Smooth muscle cell (in vitro differentiated cells): ENCODE data around the gene DNAH14. TPM values are rescaled to one million over a fixed set of nuclear protein-coding genes. Genes with fewer than 3 reads are reported as not detected.
"Not testable (repeated sequence)": the region's sequence is repeated elsewhere in the genome, so short reads cannot be mapped to it uniquely, and the experiment has no call there.

Experiments used
- DNase-seq: peaks from one replicate; lab custom pipeline; 2025; ENCODE audit not compliant: unreplicated experiment; lab: John Stamatoyannopoulos, UW
- H2AFZ ChIP-seq: fragments of 200-600 bp; sonication (generic); 2 replicates; pipeline ENCODE4 v1.6.0; 2016; ENCODE audit warnings: antibody characterized with exemption, low read depth, mild to moderate bottlenecking
- H3F3A ChIP-seq: fragments of 200-600 bp; sonication (generic); 2 replicates; pipeline ENCODE4 v1.6.0; 2017; ENCODE audit warnings: antibody characterized with exemption, low read depth
- H3K27ac ChIP-seq: fragments of 200-600 bp; sonication (generic); 2 replicates; pipeline ENCODE4 v1.5.1; 2016; ENCODE audit warnings: low read depth, mild to moderate bottlenecking
- H3K27me3 ChIP-seq: fragments of 200-600 bp; sonication (generic); 2 replicates; pipeline ENCODE4 v1.6.1; 2016; ENCODE audit warnings: low read depth, mild to moderate bottlenecking
- H3K36me3 ChIP-seq: fragments of 200-600 bp; sonication (generic); 2 replicates; pipeline ENCODE4 v1.5.1; 2016; ENCODE audit warnings: low read depth
- H3K4me1 ChIP-seq: fragments of 200-600 bp; sonication (generic); 2 replicates; pipeline ENCODE4 v1.5.1; 2016; ENCODE audit warnings: low read depth
- H3K4me2 ChIP-seq: fragments of 200-600 bp; sonication (generic); 2 replicates; pipeline ENCODE4 v1.6.0; 2016; ENCODE audit warnings: mild to moderate bottlenecking
- H3K4me3 ChIP-seq: fragments of 200-600 bp; sonication (generic); 2 replicates; pipeline ENCODE4 v1.5.1; 2016; ENCODE audit warnings: mild to moderate bottlenecking
- H3K79me2 ChIP-seq: fragments of 200-600 bp; sonication (generic); 2 replicates; pipeline ENCODE4 v1.6.0; 2016; ENCODE audit warnings: low read depth, mild to moderate bottlenecking
- H3K9ac ChIP-seq: fragments of 200-600 bp; sonication (generic); 2 replicates; pipeline ENCODE4 v1.6.0; 2016; ENCODE audit warnings: low read depth
- H3K9me3 ChIP-seq: fragments of 200-600 bp; sonication (generic); replicated peaks from 2 replicates; pipeline ENCODE4 v1.5.1; 2016; ENCODE audit warnings: low read depth
- H4K20me1 ChIP-seq: fragments of 200-600 bp; sonication (generic); 2 replicates; pipeline ENCODE4 v1.6.0; 2016; ENCODE audit warnings: low read depth
- CTCF ChIP-seq: fragments of 200-600 bp; sonication (generic); IDR thresholded peaks from 2 replicates; pipeline ENCODE4 v1.5.1; 2017; ENCODE audit warnings: borderline replicate concordance, mild to moderate bottlenecking, antibody characterized with exemption; ENCODE audit not compliant: insufficient read depth, poor library complexity, severe bottlenecking
- WGBS: methylation state at CpG from one replicate; pipeline ENCODE4 v1.1.7; 2016; ENCODE audit warnings: low lambda C conversion rate; 5-methylcytosine and 5-hydroxymethylcytosine counted together
- polyA plus RNA-seq: library from polyadenylated mRNA; unstranded; fragments of >200 nt; fragmentation: Nextera tagmentation; extraction: Ambion mirVana; gene quantifications from 2 replicates; pipeline ENCODE4 v1.2.1, GENCODE V29; 2016
- total RNA-seq: library from RNA; depleted of rRNA; stranded (reverse); fragments of >200 nt; gene quantifications from 2 replicates; pipeline ENCODE4 v1.2.3, GENCODE V29; 2014

The DNAH14 gene
- total and polyA plus RNA-seq, 2 experiments from 2014 or later = 9.4 to 44.0 TPM

DNA sequence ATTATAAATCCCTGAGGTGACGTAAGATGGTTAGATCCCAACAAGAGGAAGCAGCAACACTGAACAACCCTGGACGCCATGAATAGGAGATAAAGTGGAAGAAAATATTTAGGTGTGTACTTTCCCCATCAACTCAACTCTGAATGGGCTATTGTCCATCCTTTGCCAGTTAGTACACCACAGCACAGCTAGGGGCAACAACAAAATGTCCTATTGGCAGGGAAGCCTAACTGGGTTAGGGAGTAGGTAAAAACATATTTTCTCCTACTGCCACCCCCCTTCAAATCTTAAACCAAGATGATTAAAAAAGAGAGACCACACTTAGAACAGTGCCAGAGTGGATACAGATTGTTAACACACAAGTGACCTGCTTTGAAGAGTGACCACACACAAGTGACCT, 278.3 kb downstream of the DNAH14 start:
- TF ChIP-seq CTCF = no peak
- no peaks in the 10 kb centered on the region for H3K27me3 ChIP-seq
- H2AFZ ChIP-seq = no peak overlapping the region
- no peaks in the 10 kb centered on the region for H3K36me3 ChIP-seq
- no peak overlapping the region for H3K4me2 ChIP-seq
- no peak for DNase-seq
- no peaks in the 10 kb centered on the region for H3K4me1 ChIP-seq
- no peak overlapping the region for H3K9ac ChIP-seq
- H3F3A ChIP-seq = no peaks in the 10 kb centered on the region
- no peaks in the 10 kb centered on the region for H4K20me1 ChIP-seq
- WGBS = 96% methylated on average over 2 of the region's 2 CpGs
- H3K9me3 ChIP-seq = no peaks in the 10 kb centered on the region
- no peak overlapping the region for H3K27ac ChIP-seq
- no peak overlapping the region for H3K4me3 ChIP-seq
- H3K79me2 ChIP-seq = no peaks in the 10 kb centered on the region

DNA sequence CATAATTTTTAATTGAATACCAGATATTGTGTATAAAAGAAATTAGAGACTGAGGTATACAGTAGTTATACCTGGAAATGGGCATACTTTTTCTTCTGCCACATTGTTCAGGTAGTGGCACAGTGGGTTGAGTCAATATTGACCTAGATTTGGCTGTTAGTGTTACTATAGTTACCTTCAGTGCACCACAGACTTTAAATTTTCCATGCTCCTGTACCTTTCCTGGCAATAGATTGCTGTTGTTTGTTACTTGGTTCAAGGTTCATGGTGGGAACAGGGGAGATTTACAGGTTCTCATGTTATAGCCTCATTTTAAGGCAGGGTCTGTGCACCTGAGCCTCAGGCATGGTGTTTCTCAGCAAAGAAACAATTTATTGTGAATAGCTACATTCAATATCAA, 279.7 kb downstream of the DNAH14 start:
- no peak for TF ChIP-seq CTCF
- no peak overlapping the region for H3K4me2 ChIP-seq

GRCh38 chr1:225210180-225210579, 280.7 kb downstream of the DNAH14 start:
- H3F3A ChIP-seq, H3K9ac ChIP-seq, H3K36me3 ChIP-seq, H3K27ac ChIP-seq, DNase-seq, H4K20me1 ChIP-seq, H3K9me3 ChIP-seq, H2AFZ ChIP-seq, H3K4me1 ChIP-seq, H3K4me3 ChIP-seq, H3K27me3 ChIP-seq, H3K4me2 ChIP-seq, H3K79me2 ChIP-seq: not testable (repeated sequence)
- 87% methylated on average over 3 of the region's 3 CpGs for WGBS

More for the DNA sequence above, 279.7 kb downstream of the DNAH14 start:
- Histone ChIP-seq H4K20me1 (no peaks in the 10 kb centered on the region), H3K4me3 (no peak overlapping the region), H2AFZ (no peak overlapping the region), H3K36me3 (no peaks in the 10 kb centered on the region), H3K27me3 (no peaks in the 10 kb centered on the region), H3F3A (no peaks in the 10 kb centered on the region), H3K79me2 (no peaks in the 10 kb centered on the region), H3K27ac (no peak overlapping the region), H3K9me3 (no peaks in the 10 kb centered on the region), H3K4me1 (no peaks in the 10 kb centered on the region), H3K9ac (no peak overlapping the region)
- DNase-seq = no peak

DNA sequence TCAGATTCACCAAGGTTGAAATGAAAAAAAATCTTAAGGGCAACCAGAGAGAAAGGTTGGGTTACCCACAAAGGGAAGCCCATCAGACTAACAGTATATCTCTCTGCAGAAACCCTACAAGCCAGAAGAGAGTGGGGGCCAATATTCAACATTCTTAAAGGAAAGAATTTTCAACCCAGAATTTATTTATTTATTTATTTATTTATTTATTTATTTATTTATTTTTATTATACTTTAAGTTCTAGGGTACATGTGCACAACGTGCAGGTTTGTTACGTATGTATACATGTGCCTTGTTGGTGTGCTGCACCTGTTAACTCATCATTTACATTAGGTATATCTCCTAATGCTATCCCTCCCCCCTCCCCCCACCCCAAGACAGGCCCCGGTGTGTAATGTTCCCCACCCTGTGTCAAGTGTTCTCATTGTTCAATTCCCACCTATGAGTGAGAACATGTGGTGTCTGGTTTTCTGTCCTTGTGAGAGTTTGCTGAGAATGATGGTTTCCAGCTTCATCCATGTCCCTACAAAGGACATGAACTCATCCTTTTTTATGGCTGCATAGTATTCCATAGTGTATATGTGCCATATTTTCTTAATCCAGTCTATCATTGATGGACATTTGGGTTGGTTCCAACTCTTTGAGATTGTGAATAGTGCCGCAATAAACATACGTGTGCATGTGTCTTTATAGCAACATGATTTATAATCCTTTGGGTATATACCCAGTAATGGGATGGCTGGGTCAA, 282.4 kb downstream of the DNAH14 start:
- H3K36me3 ChIP-seq, H3K9me3 ChIP-seq, H2AFZ ChIP-seq, H3K4me2 ChIP-seq, H3K27me3 ChIP-seq, H3K4me1 ChIP-seq, H3K9ac ChIP-seq, H3F3A ChIP-seq, H3K4me3 ChIP-seq, H3K27ac ChIP-seq, H4K20me1 ChIP-seq, DNase-seq, H3K79me2 ChIP-seq: not testable (repeated sequence)
- 97% methylated on average over 5 of the region's 5 CpGs for WGBS
